SW 1271 (cell line): Measurements from ENCODE around the gene RUNX1.
A peak's percentile ranks its signal among the peaks of the same experiment; 100 is the strongest.

ENCODE experiments used
- DNase-seq, 2 experiments: peaks; one replicate each; lab custom pipeline; 2025; lab: John Stamatoyannopoulos, UW

Gene RUNX1

DNA sequence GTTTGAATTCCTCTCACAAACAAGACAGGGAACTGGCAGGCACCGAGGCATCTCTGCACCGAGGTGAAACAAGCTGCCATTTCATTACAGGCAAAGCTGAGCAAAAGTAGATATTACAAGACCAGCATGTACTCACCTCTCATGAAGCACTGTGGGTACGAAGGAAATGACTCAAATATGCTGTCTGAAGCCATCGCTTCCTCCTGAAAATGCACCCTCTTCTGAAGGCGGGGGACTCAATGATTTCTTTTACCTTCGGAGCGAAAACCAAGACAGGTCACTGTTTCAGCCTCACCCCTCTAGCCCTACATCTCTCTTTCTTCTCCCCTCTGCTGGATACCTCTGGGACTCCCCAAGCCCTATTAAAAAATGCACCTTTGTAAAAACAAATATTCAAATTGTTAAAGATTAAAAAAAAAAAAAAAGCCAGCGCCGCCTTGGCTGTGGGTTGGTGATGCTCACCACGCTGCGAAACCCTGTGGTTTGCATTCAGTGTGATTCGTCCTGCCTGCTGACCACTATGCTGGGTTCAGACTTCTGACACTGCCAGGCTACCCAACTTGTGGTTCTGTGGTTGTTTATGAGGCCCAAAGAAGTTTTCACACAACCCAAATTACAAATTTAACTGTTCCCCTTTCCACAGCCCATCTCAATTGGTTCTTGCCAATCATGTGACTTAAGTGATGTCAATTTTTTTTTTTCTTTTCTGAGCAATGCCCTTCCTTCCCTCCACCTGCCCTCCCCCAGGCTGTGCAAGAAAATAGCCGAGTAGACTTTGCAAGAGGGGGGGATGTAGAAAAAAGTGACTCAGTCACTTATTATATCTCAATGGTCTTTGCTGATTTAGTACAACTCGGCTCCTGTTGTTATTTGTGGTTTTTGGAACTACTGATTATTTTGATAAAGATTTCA is at the start of gene RUNX1:
RUNX1 (minus strand) TSS at position 597 of the 912 bp plus-strand sequence.
- peak in 1 of 2 experiments; percentile 37 for DNase-seq

DNA sequence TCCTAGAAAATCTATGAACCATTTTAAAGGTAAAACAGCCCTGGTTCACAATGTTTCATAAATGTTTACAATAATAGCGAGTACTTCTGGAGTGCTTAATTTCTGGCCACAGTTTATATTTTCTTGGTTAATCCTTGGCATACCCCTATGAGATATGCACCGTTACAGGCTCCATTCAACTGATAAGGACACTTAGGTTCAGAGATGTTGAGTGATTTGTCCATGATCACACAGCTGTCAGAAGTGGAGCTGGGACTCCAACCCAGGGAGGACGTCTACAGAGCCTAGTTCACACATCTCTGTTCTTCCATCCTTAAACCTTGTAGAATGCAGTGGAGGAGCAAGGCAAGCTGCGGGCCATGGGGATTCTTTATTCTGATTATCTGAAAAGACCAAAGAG is 48.4 kb upstream of the RUNX1 start:
- DNase-seq: no peak

- DNase-seq: no peak
These were observed 47.9 kb upstream of the RUNX1 start for GRCh38 chr21:35096959-35097358.

- DNase-seq: no peak
These were observed 46.8 kb upstream of the RUNX1 start for GRCh38 chr21:35095859-35096291.

DNA sequence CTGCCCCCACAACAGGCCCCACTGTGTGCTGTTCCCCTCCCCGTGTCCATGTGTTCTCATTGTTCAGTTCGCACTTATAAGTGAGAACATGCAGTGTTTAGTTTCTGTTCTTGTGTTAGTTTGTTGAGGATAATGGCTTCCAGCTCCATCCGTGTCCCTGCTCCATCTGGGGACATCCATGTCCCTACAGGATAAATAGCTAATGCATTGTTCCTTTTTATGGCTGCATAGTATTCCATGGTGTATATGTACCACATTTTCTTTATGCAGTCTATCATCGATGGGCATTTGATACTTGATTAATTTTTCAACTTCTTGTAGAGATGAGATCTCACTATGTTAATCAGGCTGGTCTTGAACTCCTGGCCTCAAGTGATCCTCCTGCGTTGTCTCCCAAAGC is 44.4 kb upstream of the RUNX1 start:
- DNase-seq: no peak

GRCh38 chr21:35091496-35091895 is 42.4 kb upstream of the RUNX1 start:
- no peak for DNase-seq

DNA sequence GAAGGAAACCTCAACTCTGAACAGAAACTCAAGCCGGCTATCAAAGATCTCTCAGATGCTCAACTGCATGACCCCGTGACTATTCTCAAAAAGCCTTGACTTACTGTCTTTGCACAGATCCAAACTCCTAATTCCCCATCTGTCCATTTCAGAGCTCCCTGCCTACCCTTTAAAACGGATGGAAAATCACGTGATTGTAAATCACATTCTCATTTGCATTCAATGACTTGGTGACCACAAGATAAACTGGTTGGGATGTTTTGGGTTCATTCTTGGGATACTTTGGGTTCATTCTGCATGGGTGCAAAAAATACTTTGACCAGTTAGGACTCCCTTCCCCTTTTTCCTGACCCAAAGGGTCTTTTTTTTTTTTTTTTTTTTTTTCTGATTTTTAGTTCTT is 41.3 kb upstream of the RUNX1 start:
- no peak for DNase-seq

DNA sequence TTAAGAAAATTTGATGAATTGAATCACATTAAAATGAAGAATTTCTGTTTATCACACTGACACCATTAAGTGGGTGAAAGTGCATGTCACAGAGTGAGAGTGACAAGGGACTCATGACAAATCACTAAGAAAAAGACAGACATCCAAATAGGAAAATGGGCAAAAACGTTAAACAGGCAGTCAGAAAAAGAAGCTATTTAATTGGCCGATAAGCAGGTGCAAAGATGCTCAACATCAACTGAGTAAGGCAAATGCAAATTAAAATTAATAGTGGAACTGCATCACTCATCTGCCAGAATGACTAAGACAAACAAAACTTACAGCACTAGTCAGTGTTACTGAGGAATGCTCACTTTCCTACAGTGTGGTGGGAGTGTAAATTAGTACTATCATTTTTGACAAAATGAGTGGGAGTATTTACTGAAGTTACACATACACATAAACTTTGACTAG is 39.2 kb upstream of the RUNX1 start:
- DNase-seq: no peak

DNA sequence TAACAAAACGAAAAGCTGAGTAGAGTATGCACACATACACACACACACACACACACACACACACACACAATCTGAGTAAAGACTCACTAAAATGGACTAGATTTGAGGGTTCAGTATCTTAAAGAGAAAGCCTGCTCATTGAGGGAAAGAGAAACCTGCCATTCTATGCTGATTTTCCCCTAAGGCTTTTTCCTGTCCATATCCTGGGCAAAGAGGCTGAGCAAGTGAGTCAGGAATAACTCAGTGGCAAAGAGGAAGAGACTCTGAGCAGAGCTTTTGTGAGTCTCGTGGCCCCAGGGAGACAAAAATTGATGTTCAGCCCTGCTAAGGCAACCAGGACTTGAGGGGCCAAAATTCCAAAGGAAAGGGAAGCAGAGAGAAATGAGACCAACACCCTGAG is 37.3 kb upstream of the RUNX1 start:
- peak in 1 of 2 experiments; percentile 19 for DNase-seq

DNA sequence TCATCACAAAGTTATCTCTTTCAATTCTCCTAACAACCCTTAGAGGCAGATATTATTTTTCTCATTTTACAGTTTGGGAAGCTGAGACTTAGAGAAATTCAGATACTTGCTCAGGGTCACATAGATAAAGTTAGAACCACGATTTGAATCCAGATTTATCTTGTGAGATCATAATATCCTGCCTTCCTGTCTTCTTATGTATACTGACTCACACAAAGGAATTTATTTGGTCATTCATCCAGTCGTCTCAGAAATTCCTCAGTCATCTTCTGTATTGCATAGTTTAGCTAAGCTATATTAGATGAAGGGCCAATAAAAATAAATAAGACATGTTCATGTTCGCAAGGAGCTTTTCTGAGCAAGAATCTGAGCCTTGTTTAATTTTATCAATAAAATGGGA is 35.8 kb upstream of the RUNX1 start:
- DNase-seq: peak in 1 of 2 experiments; percentile 52

DNA sequence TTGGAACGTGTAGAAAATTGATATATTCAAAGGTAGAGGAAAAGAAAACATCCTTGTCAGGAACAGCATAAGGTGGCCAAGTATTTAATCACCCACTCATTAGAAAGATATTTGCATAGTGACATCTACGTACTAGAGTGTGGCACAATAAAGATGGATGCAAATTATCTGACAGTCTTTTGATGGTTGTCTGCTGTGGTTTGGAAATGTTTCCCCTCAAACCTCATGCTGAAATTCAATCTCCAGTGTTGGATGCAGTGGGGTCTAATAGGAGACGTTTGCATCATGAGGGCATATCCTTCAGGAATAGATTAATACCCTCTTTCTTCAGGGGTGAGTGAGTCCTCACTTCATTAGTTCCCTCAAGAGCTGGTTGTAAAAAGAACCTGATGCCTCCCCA is 34.1 kb upstream of the RUNX1 start:
- DNase-seq: no peak

DNA sequence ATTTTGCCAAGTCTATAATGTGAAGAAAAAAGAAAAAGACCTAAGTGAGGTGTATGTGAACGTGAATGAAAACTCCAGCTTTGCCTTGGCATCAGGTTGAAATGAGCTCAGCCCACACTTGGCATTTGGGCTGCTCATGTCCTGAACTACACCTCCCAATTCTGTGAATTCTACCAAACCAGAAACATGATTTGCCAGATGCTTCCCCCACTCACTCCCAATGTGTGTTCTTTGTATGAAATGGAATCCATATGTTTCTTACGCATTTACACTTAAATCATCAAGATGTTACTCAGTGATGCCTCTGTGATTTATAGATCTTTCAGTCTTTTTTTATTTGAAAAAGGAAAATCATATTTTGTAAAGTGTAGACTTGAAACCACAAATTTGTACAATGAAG is 32.8 kb upstream of the RUNX1 start:
- no peak for DNase-seq

DNA sequence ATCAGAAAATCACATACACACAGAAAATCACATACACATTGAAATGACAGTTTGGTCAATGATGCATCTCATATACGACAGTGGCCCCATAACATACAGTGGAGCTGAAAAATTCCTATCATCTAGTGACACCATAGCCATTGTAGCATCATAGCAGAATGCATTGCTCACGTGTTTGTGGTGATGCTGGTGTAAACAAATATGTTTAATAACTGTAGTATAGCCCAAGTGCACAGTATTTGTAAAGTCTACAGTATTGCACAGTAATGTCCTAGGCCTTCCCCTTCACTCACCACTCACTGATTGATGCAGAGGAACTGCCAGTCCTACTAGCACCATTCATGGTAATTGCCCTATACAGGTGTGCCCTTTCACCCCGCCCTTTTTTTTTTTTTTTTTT is 30.1 kb upstream of the RUNX1 start:
- no peak for DNase-seq

GRCh38 chr21:35077975-35078374 is 28.9 kb upstream of the RUNX1 start:
- no peak for DNase-seq

- no peak for DNase-seq
These were observed 28.4 kb upstream of the RUNX1 start for GRCh38 chr21:35077466-35077865.

- DNase-seq: no peak
These were observed 26.4 kb upstream of the RUNX1 start for GRCh38 chr21:35075546-35075945.

DNA sequence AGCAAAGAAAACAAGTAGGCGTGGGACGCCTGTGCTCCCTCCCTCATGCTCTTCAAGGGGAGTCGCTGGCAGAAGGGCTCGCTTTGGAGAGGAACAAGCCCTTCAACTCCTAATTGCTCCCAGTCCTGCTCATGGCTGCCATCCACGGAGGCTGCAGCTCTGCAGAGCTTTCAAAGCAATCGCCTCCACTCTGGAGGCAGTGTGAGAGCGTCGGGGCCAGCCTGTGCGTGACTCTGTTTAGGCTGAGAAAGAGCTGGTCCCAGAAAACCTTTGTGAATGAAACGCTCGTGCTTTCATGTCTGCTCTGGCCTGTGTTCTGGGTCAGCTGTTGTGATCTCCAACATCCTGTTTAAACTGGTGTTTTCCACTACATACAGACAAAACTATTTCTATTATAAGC is 23.9 kb upstream of the RUNX1 start:
- no peak for DNase-seq

DNA sequence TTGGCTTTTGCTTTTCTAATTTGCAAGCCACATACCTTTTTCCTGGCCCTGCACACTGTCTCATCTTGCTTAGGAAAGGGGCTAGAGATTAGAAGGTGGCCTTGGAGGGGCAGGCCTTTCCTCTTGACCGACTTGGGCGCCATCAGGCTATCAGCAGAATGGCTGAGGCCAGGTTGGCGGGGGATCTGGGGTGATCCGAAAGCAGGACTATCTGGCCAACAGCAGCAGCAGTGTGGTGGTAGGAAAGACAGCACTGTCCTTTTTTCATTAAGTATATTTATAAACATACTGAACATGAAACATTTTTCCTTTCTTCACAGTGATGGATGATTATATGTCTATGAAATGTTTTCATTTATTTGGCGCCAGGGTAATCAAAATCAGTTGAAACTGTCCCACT is 23.5 kb upstream of the RUNX1 start:
- DNase-seq: no peak

- no peak for DNase-seq
These were observed 22.2 kb upstream of the RUNX1 start for GRCh38 chr21:35071347-35071746.

- no peak for DNase-seq
These were observed 21.3 kb upstream of the RUNX1 start for GRCh38 chr21:35070436-35070835.

DNA sequence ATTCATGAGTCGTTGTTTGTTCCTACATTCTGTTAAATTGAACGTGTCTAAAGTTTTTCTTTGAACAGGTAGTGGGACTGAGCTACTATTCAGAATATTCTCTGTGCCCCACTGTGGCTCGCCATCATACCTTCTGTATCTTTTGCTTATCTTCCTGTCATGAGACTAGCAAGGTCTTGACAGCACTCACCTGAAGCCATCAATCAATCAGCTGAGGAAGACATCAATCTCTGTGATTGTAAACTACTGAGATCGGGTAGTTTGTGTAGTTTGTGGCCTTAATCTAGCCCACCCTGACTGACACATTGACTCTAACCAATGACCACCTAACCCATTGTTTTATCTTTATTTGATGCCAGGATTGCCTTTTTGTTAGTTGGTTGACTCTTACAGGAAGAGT is 17.7 kb upstream of the RUNX1 start:
- DNase-seq: no peak

DNA sequence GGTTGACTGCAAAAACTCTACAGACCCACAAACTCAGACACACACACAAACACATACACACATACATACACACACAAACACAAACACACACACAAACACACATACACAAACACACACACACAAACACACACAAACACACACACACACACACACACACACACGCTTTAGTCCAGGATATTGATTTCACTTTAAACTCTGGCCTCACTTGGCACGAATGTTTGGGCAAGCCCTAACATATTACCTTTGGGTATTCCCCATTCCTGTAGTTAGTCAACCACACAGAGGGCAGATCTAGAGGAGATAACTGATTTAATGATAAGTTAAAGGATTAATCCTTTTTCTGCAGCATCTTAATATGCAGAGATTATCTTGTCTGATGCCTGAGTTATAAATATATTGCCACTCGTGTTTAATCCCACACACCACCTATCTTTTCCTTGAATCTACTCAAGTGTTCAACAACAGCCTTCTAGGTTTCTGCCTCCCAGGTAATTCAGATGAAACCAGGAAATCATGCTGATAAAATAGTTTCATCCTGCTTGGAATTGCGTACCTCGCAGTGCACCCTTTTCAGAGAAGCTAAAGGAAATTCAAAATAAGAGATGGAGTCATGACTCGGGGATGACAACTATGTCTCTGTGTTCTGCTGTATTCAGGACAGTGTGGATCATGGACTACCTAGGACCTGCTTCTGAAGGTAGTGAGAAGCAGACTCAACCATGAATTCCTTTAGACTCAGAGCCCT is 14.5 kb upstream of the RUNX1 start:
- no peak for DNase-seq

DNA sequence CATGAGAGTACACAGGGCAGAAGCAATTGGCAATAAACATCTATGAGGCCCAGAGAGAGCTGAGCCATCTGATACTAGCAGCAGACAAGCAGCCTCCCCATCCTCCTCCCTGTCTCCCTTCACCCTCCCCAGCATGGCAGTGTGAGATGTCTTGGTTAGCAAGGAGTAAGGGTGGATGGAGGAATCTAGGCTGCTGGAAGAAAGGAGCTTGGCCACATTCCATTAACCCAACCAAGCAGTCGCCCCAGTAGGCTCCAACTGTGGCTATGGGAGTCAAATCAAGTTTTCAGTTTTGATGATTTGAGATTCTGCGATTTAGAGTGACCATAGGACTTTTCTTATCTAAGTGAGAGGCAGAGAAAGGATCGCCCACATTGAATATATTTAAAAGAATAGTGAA is 12.9 kb upstream of the RUNX1 start:
- DNase-seq: no peak
